Measurements from ENCODE around the gene ENOX1. TPM values are rescaled to one million over a fixed set of nuclear protein-coding genes. Genes with fewer than 3 reads are reported as not detected.

Gene ENOX1
- total RNA-seq, 1 donor from 2014 or later: 0.79 TPM

GRCh38 chr13:43260999-43261398 lies 525.8 kb downstream of the ENOX1 start:
- no peaks in the 10 kb centered on the region for H3K27me3 ChIP-seq (ENCODE audit: control insufficient read depth, insufficient read depth, low read length)
- no peaks in the 10 kb centered on the region for H3K36me3 ChIP-seq (ENCODE audit: control insufficient read depth, insufficient read depth, low read length)
- FAIRE-seq: no peak
- H3K4me3 ChIP-seq (ENCODE audit: low read depth, low read length): no peak overlapping the region
- DNase-seq (ENCODE audit: low read depth): peak; percentile 63
- TF ChIP-seq, protein P1, sequence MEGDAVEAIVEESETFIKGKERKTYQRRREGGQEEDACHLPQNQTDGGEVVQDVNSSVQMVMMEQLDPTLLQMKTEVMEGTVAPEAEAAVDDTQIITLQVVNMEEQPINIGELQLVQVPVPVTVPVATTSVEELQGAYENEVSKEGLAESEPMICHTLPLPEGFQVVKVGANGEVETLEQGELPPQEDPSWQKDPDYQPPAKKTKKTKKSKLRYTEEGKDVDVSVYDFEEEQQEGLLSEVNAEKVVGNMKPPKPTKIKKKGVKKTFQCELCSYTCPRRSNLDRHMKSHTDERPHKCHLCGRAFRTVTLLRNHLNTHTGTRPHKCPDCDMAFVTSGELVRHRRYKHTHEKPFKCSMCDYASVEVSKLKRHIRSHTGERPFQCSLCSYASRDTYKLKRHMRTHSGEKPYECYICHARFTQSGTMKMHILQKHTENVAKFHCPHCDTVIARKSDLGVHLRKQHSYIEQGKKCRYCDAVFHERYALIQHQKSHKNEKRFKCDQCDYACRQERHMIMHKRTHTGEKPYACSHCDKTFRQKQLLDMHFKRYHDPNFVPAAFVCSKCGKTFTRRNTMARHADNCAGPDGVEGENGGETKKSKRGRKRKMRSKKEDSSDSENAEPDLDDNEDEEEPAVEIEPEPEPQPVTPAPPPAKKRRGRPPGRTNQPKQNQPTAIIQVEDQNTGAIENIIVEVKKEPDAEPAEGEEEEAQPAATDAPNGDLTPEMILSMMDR (IDR thresholded peaks at IDR 0.05; ENCODE audit: insufficient read depth, low read length, severe bottlenecking): no peak

DNA sequence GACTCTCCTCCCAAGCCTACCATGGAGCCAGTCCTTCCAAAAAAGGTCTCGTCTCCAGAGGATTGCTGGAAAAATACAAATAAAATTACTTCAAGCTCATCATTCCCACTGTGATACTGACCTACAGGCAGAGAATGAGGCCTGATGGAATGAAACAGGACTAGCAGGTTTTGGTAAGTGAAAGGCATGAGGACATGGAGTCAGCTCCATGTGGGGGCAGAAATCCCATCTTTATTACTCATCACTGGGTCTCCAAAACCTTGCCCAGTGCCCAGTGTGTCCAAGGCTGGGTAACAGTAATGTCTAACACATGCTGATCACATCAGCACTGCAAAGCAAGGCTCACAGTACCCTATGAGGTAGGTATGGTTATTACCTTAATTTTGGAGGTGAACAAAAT lies 528.0 kb downstream of the ENOX1 start:
- FAIRE-seq: no peak
- Histone ChIP-seq H3K36me3 (ENCODE audit: control insufficient read depth, insufficient read depth, low read length) (no peaks in the 10 kb centered on the region), H3K4me3 (ENCODE audit: low read depth, low read length) (no peak overlapping the region), H3K27me3 (ENCODE audit: control insufficient read depth, insufficient read depth, low read length) (no peaks in the 10 kb centered on the region)
- TF ChIP-seq, protein P1 (IDR thresholded peaks at IDR 0.05; ENCODE audit: insufficient read depth, low read length, severe bottlenecking): no peak
- peak; percentile 61 for DNase-seq (ENCODE audit: low read depth)

GRCh38 chr13:43257765-43258164 lies 529.0 kb downstream of the ENOX1 start:
- Histone ChIP-seq H3K4me3 (ENCODE audit: low read depth, low read length) (no peak overlapping the region), H3K36me3 (ENCODE audit: control insufficient read depth, insufficient read depth, low read length) (no peaks in the 10 kb centered on the region), H3K27me3 (ENCODE audit: control insufficient read depth, insufficient read depth, low read length) (no peaks in the 10 kb centered on the region)
- TF ChIP-seq, protein P1 (IDR thresholded peaks at IDR 0.05; ENCODE audit: insufficient read depth, low read length, severe bottlenecking): no peak
- DNase-seq (ENCODE audit: low read depth) (no peak), FAIRE-seq (no peak)

DNA sequence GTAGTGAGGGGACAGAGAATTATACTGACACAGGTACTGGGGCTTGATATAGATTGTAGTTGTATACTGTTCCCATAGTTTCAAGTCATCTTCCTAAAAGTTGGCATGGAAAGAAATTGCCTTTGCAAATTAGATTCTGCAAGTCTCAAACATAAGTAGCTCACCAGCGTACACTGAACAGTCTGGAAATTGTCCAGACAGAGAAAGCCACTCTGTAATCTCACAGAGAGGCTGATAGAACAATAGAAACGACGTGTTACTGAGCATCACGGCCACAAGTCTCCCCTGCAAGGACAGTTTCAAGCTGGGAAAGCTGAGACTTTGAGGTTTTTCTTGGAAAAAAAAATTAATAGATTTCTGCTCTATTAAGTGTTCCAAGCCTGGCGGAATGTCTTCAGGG lies 534.8 kb downstream of the ENOX1 start:
- Histone ChIP-seq H3K4me3 (ENCODE audit: low read depth, low read length) (no peak overlapping the region), H3K27me3 (ENCODE audit: control insufficient read depth, insufficient read depth, low read length) (no peaks in the 10 kb centered on the region), H3K36me3 (ENCODE audit: control insufficient read depth, insufficient read depth, low read length) (no peaks in the 10 kb centered on the region)
- DNase-seq (ENCODE audit: low read depth): no peak
- no peak for FAIRE-seq
- TF ChIP-seq, protein P1 (IDR thresholded peaks at IDR 0.05; ENCODE audit: insufficient read depth, low read length, severe bottlenecking): no peak

- TF ChIP-seq, protein P1 (IDR thresholded peaks at IDR 0.05; ENCODE audit: insufficient read depth, low read length, severe bottlenecking): no peak
- Histone ChIP-seq H3K27me3 (ENCODE audit: control insufficient read depth, insufficient read depth, low read length) (no peaks in the 10 kb centered on the region), H3K36me3 (ENCODE audit: control insufficient read depth, insufficient read depth, low read length) (no peaks in the 10 kb centered on the region), H3K4me3 (ENCODE audit: low read depth, low read length) (no peak overlapping the region)
- DNase-seq (ENCODE audit: low read depth) (no peak), FAIRE-seq (no peak)
Observed at GRCh38 chr13:43246382-43246781, 540.4 kb downstream of the ENOX1 start.

- FAIRE-seq (no peak), DNase-seq (ENCODE audit: low read depth) (peak; percentile 81)
- TF ChIP-seq, protein P1 (IDR thresholded peaks at IDR 0.05; ENCODE audit: insufficient read depth, low read length, severe bottlenecking): no peak
- Histone ChIP-seq H3K36me3 (ENCODE audit: control insufficient read depth, insufficient read depth, low read length) (no peaks in the 10 kb centered on the region), H3K27me3 (ENCODE audit: control insufficient read depth, insufficient read depth, low read length) (no peaks in the 10 kb centered on the region), H3K4me3 (ENCODE audit: low read depth, low read length) (no peak overlapping the region)
Observed at GRCh38 chr13:43245374-43245964, 541.3 kb downstream of the ENOX1 start.

Data from bronchial epithelial cell (primary cell).